ENCODE results near the gene NUDT13.
"Not testable (repeated sequence)": the region's sequence is repeated elsewhere in the genome, so short reads cannot be mapped to it uniquely, and the experiment has no call there.

The NUDT13 gene

GRCh38 chr10:73106301-73106700 lies 4.0 kb upstream of the NUDT13 start:
- H3K36me3 Mint-ChIP-seq (ENCODE audit: low read depth): peaks cover 41% of the 10 kb centered on the region
- H3K27ac Mint-ChIP-seq: no peak overlapping the region
- no peak overlapping the region for H3K4me3 Mint-ChIP-seq

GRCh38 chr10:73109248-73109652 lies 1.0 kb upstream of the NUDT13 start:
- not testable (repeated sequence) for H3K27me3 Mint-ChIP-seq (ENCODE audit: low read depth); H3K4me1 Mint-ChIP-seq; H3K9me3 Mint-ChIP-seq; H3K27ac Mint-ChIP-seq; H3K4me3 Mint-ChIP-seq
- H3K36me3 Mint-ChIP-seq (ENCODE audit: low read depth): peaks cover 31% of the 10 kb centered on the region

More at GRCh38 chr10:73106301-73106700, 4.0 kb upstream of the NUDT13 start:
- no peaks in the 10 kb centered on the region for H3K9me3 Mint-ChIP-seq
- H3K27me3 Mint-ChIP-seq (ENCODE audit: low read depth): peaks cover 3% of the 10 kb centered on the region
- peaks cover 6% of the 10 kb centered on the region for H3K4me1 Mint-ChIP-seq
- TF ChIP-seq, protein P1, sequence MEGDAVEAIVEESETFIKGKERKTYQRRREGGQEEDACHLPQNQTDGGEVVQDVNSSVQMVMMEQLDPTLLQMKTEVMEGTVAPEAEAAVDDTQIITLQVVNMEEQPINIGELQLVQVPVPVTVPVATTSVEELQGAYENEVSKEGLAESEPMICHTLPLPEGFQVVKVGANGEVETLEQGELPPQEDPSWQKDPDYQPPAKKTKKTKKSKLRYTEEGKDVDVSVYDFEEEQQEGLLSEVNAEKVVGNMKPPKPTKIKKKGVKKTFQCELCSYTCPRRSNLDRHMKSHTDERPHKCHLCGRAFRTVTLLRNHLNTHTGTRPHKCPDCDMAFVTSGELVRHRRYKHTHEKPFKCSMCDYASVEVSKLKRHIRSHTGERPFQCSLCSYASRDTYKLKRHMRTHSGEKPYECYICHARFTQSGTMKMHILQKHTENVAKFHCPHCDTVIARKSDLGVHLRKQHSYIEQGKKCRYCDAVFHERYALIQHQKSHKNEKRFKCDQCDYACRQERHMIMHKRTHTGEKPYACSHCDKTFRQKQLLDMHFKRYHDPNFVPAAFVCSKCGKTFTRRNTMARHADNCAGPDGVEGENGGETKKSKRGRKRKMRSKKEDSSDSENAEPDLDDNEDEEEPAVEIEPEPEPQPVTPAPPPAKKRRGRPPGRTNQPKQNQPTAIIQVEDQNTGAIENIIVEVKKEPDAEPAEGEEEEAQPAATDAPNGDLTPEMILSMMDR (IDR thresholded peaks at IDR 0.05; ENCODE audit: unreplicated experiment in 3 of 3): no peak

- not testable (repeated sequence) for H3K4me3 Mint-ChIP-seq; H3K27ac Mint-ChIP-seq; H3K27me3 Mint-ChIP-seq (ENCODE audit: low read depth); H3K9me3 Mint-ChIP-seq; H3K4me1 Mint-ChIP-seq
- peaks cover 21% of the 10 kb centered on the region for H3K36me3 Mint-ChIP-seq (ENCODE audit: low read depth)
These were observed 1.8 kb downstream of the NUDT13 start for GRCh38 chr10:73112032-73112431.

GRCh38 chr10:73113551-73113950 lies 3.3 kb downstream of the NUDT13 start:
- Mint-ChIP-seq H3K27ac (peak overlapping the region in 2 of 3 experiments; percentile 31 to 44), H3K9me3 (no peaks in the 10 kb centered on the region), H3K36me3 (ENCODE audit: low read depth) (peaks cover 17% of the 10 kb centered on the region), H3K4me3 (no peak overlapping the region), H3K27me3 (ENCODE audit: low read depth) (peaks cover 3% of the 10 kb centered on the region), H3K4me1 (peaks cover 13% of the 10 kb centered on the region)
- TF ChIP-seq, protein P1 (IDR thresholded peaks at IDR 0.05; ENCODE audit: unreplicated experiment in 3 of 3): no peak

DNA sequence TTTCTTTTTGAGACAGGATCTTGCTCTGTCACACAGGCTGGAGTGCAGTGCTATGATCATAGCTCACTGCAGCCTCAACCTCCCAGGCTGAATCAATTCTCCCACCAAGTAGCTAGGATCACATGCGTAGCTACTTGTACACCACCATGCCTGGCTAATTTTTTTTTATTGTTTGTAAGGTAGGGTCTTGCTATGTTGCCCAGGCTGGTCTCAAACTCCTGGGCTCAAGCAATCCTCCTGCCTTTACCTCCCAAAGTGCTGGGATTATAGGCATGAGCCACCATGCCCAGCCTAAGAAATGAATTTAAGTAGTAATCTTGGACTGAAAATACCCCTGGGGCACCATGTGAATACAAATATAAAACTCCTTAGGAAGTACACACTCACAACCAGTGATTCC lies 5.8 kb downstream of the NUDT13 start:
- no peak overlapping the region for H3K27ac Mint-ChIP-seq

DNA sequence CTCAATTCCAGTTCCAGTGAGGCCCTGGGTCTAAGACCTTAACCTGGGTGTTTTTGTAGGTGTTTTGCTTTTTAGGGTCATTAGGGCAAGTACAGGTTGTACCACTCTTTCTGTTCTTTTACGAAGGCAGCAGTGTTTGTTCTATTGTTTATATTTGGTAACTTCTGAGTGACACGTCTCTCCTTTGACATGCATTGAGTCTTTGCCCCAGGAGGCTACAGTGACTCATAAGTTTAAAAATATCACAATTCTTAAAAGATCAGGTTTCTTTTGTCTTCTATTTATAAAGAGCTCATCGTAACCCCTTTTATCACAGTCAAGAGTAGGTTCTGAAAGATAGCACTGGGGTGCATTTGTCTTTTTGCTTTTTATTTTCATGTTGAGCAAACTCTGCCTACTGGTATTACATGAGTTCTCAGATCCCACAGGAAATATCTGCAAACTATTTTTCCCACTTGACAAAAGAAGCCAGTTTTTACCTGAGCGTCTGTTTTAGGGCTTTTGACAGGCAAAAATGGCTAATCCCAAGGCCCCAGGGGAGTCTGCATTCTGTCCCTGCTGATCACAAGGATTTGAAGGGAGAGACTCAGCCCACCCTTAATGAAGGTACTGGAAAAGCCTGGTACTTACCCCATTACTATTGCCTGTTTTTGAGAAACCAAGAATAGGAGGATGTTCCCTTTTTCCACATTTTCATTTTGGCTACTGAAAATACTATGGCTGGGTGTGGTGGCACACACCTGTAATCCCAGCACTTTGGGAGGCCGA lies 7.9 kb downstream of the NUDT13 start:
- H3K4me3 Mint-ChIP-seq: peak overlapping the region in 1 of 3 experiments; percentile 8
- H3K4me1 Mint-ChIP-seq: peaks cover 7% of the 10 kb centered on the region
- no peaks in the 10 kb centered on the region for H3K9me3 Mint-ChIP-seq
- H3K27me3 Mint-ChIP-seq (ENCODE audit: low read depth): no peaks in the 10 kb centered on the region
- peaks cover 7% of the 10 kb centered on the region for H3K36me3 Mint-ChIP-seq (ENCODE audit: low read depth)
- peak overlapping the region in 2 of 3 experiments; percentile 43 to 57 for H3K27ac Mint-ChIP-seq
- TF ChIP-seq, protein P1 (IDR thresholded peaks at IDR 0.05; ENCODE audit: unreplicated experiment in 3 of 3): no peak

More for the DNA sequence above, 5.8 kb downstream of the NUDT13 start:
- TF ChIP-seq, protein P1 (IDR thresholded peaks at IDR 0.05; ENCODE audit: unreplicated experiment in 3 of 3): no peak
- Mint-ChIP-seq H3K36me3 (ENCODE audit: low read depth) (peaks cover 3% of the 10 kb centered on the region), H3K4me1 (peaks cover 7% of the 10 kb centered on the region), H3K4me3 (no peak overlapping the region), H3K27me3 (ENCODE audit: low read depth) (no peaks in the 10 kb centered on the region), H3K9me3 (no peaks in the 10 kb centered on the region)

GRCh38 chr10:73119457-73119856 lies 9.2 kb downstream of the NUDT13 start:
- TF ChIP-seq, protein P1 (IDR thresholded peaks at IDR 0.05; ENCODE audit: unreplicated experiment in 3 of 3): no peak
- no peaks in the 10 kb centered on the region for H3K9me3 Mint-ChIP-seq
- H3K36me3 Mint-ChIP-seq (ENCODE audit: low read depth): peaks cover 7% of the 10 kb centered on the region
- H3K27me3 Mint-ChIP-seq (ENCODE audit: low read depth): no peaks in the 10 kb centered on the region
- peaks cover 7% of the 10 kb centered on the region for H3K4me1 Mint-ChIP-seq
- H3K4me3 Mint-ChIP-seq: no peak overlapping the region
- H3K27ac Mint-ChIP-seq: peak overlapping the region in 1 of 3 experiments; percentile 0
